ENCODE measurements around the gene PRRT1.
A peak's percentile ranks its signal among the peaks of the same experiment; 100 is the strongest.

Gene PRRT1

GRCh38 chr6:32120573-32121059 is 31.1 kb downstream of the PRRT1 start:
- WGBS, result 95% methylated on average over 12 of the region's 12 CpGs
- H2AK5ac ChIP-seq (ENCODE audit: low read length, severe bottlenecking), result no peak overlapping the region
- H4K91ac ChIP-seq (ENCODE audit: low read length), result no peak overlapping the region
- H3K9me3 ChIP-seq (ENCODE audit: control insufficient read depth, low read length), result no peaks in the 10 kb centered on the region
- no peak overlapping the region for H2BK12ac ChIP-seq (ENCODE audit: low read length in 2 of 2)
- no peaks in the 10 kb centered on the region for H3K27me3 ChIP-seq (ENCODE audit: control insufficient read depth in 1 of 2, insufficient read depth in 1 of 2, low read length in 2 of 2)
- DNase-seq, result no peak
- peaks cover 69 to 88% of the 10 kb centered on the region in 2 experiments for H3K36me3 ChIP-seq (ENCODE audit: control insufficient read depth in 1 of 2, insufficient read depth in 2 of 2, low read depth in 1 of 2, low read length in 2 of 2)
- H3K4me1 ChIP-seq (ENCODE audit: control insufficient read depth, insufficient read depth, low read depth, low read length), result no peaks in the 10 kb centered on the region
- no peak overlapping the region for H2BK5ac ChIP-seq (ENCODE audit: low read depth, low read length, poor library complexity, severe bottlenecking)
- peaks cover 20% of the 10 kb centered on the region for H3K79me1 ChIP-seq (replicated peaks; ENCODE audit: low read length, poor library complexity, severe bottlenecking)
- no peak overlapping the region for H3K14ac ChIP-seq (ENCODE audit: low read length in 2 of 2)
- H2BK15ac ChIP-seq (ENCODE audit: low read depth, poor library complexity, severe bottlenecking), result no peak overlapping the region
- H3K18ac ChIP-seq (ENCODE audit: low read depth in 1 of 2, low read length in 2 of 2), result no peak overlapping the region
- no peak overlapping the region for H3K27ac ChIP-seq (ENCODE audit: low read length, poor library complexity, severe bottlenecking)
- H2AFZ ChIP-seq (ENCODE audit: low read depth, low read length), result no peak overlapping the region
- H3K4ac ChIP-seq (ENCODE audit: low read depth in 1 of 2, low read length in 2 of 2), result no peak overlapping the region
- H4K8ac ChIP-seq (ENCODE audit: low read length), result no peak overlapping the region
- H3K9ac ChIP-seq (ENCODE audit: low read length), result no peak overlapping the region
- H3K4me2 ChIP-seq (ENCODE audit: low read length, poor library complexity, severe bottlenecking), result no peak overlapping the region
- H3K4me3 ChIP-seq (ENCODE audit: insufficient read depth in 1 of 2, low read depth in 1 of 2, low read length in 2 of 2), result no peak overlapping the region
- H2BK120ac ChIP-seq (ENCODE audit: low read depth, low read length), result peak overlapping the region; percentile 2
- no peak overlapping the region for H3K23ac ChIP-seq (ENCODE audit: low read length in 2 of 2)

GRCh38 chr6:32118782-32119628 is 32.7 kb downstream of the PRRT1 start:
- Histone ChIP-seq H2AK5ac (ENCODE audit: low read length, severe bottlenecking) (no peak overlapping the region), H3K36me3 (ENCODE audit: control insufficient read depth in 1 of 2, insufficient read depth in 2 of 2, low read depth in 1 of 2, low read length in 2 of 2) (peaks cover 72 to 76% of the 10 kb centered on the region in 2 experiments), H3K4me1 (ENCODE audit: control insufficient read depth, insufficient read depth, low read depth, low read length) (peaks cover 6% of the 10 kb centered on the region), H3K27ac (ENCODE audit: low read length, poor library complexity, severe bottlenecking) (no peak overlapping the region), H3K79me1 (replicated peaks; ENCODE audit: low read length, poor library complexity, severe bottlenecking) (peaks cover 14% of the 10 kb centered on the region), H2BK15ac (ENCODE audit: low read depth, poor library complexity, severe bottlenecking) (peak overlapping the region; percentile 56), H2BK5ac (ENCODE audit: low read depth, low read length, poor library complexity, severe bottlenecking) (no peak overlapping the region), H3K9ac (ENCODE audit: low read length) (peak overlapping the region; percentile 68), H3K27me3 (ENCODE audit: control insufficient read depth in 1 of 2, insufficient read depth in 1 of 2, low read length in 2 of 2) (no peaks in the 10 kb centered on the region), H4K8ac (ENCODE audit: low read length) (peak overlapping the region; percentile 21), H3K4me2 (ENCODE audit: low read length, poor library complexity, severe bottlenecking) (no peak overlapping the region), H2AFZ (ENCODE audit: low read depth, low read length) (no peak overlapping the region), H4K91ac (ENCODE audit: low read length) (no peak overlapping the region), H3K4me3 (ENCODE audit: insufficient read depth in 1 of 2, low read depth in 1 of 2, low read length in 2 of 2) (peak overlapping the region in 1 of 2 experiments; percentile 30), H2BK12ac (ENCODE audit: low read length in 2 of 2) (peak overlapping the region in 1 of 2 experiments; percentile 66), H3K23ac (ENCODE audit: low read length in 2 of 2) (no peak overlapping the region), H3K18ac (ENCODE audit: low read depth in 1 of 2, low read length in 2 of 2) (no peak overlapping the region), H3K9me3 (ENCODE audit: control insufficient read depth, low read length) (no peaks in the 10 kb centered on the region), H2BK120ac (ENCODE audit: low read depth, low read length) (no peak overlapping the region), H3K4ac (ENCODE audit: low read depth in 1 of 2, low read length in 2 of 2) (peak overlapping the region in 1 of 2 experiments; percentile 17), H3K14ac (ENCODE audit: low read length in 2 of 2) (no peak overlapping the region)
- peak; percentile 88 for DNase-seq
- 27% methylated on average over 16 of the region's 17 CpGs for WGBS

- Histone ChIP-seq H3K27me3 (ENCODE audit: control insufficient read depth in 1 of 2, insufficient read depth in 1 of 2, low read length in 2 of 2) (no peaks in the 10 kb centered on the region), H3K18ac (ENCODE audit: low read depth in 1 of 2, low read length in 2 of 2) (no peak overlapping the region), H4K8ac (ENCODE audit: low read length) (no peak overlapping the region), H2BK12ac (ENCODE audit: low read length in 2 of 2) (peak overlapping the region in 1 of 2 experiments; percentile 80), H3K14ac (ENCODE audit: low read length in 2 of 2) (no peak overlapping the region), H3K4me2 (ENCODE audit: low read length, poor library complexity, severe bottlenecking) (no peak overlapping the region), H3K4me1 (ENCODE audit: control insufficient read depth, insufficient read depth, low read depth, low read length) (peaks cover 7% of the 10 kb centered on the region), H3K23ac (ENCODE audit: low read length in 2 of 2) (no peak overlapping the region), H2AFZ (ENCODE audit: low read depth, low read length) (no peak overlapping the region), H4K91ac (ENCODE audit: low read length) (no peak overlapping the region), H2BK120ac (ENCODE audit: low read depth, low read length) (no peak overlapping the region), H3K9ac (ENCODE audit: low read length) (peak overlapping the region; percentile 88), H3K9me3 (ENCODE audit: control insufficient read depth, low read length) (no peaks in the 10 kb centered on the region), H3K4me3 (ENCODE audit: insufficient read depth in 1 of 2, low read depth in 1 of 2, low read length in 2 of 2) (no peak overlapping the region), H2BK15ac (ENCODE audit: low read depth, poor library complexity, severe bottlenecking) (no peak overlapping the region), H3K36me3 (ENCODE audit: control insufficient read depth in 1 of 2, insufficient read depth in 2 of 2, low read depth in 1 of 2, low read length in 2 of 2) (peaks cover 62 to 68% of the 10 kb centered on the region in 2 experiments), H2BK5ac (ENCODE audit: low read depth, low read length, poor library complexity, severe bottlenecking) (no peak overlapping the region), H2AK5ac (ENCODE audit: low read length, severe bottlenecking) (no peak overlapping the region), H3K79me1 (replicated peaks; ENCODE audit: low read length, poor library complexity, severe bottlenecking) (peaks cover 7% of the 10 kb centered on the region), H3K27ac (ENCODE audit: low read length, poor library complexity, severe bottlenecking) (no peak overlapping the region), H3K4ac (ENCODE audit: low read depth in 1 of 2, low read length in 2 of 2) (no peak overlapping the region)
- WGBS, result 91% methylated on average over 9 of the region's 9 CpGs
- DNase-seq, result no peak
Measured at GRCh38 chr6:32117461-32117860, 34.3 kb downstream of the PRRT1 start.

- Histone ChIP-seq H2AFZ (ENCODE audit: low read depth, low read length) (no peak overlapping the region), H2BK120ac (ENCODE audit: low read depth, low read length) (peak overlapping the region; percentile 54)
Measured at GRCh38 chr6:32116674-32117073, 35.1 kb downstream of the PRRT1 start.

More at GRCh38 chr6:32116674-32117073, 35.1 kb downstream of the PRRT1 start:
- Histone ChIP-seq H3K4ac (ENCODE audit: low read depth in 1 of 2, low read length in 2 of 2) (no peak overlapping the region), H3K18ac (ENCODE audit: low read depth in 1 of 2, low read length in 2 of 2) (peak overlapping the region; percentile 31 to 46), H2BK5ac (ENCODE audit: low read depth, low read length, poor library complexity, severe bottlenecking) (no peak overlapping the region), H2BK15ac (ENCODE audit: low read depth, poor library complexity, severe bottlenecking) (no peak overlapping the region), H3K23ac (ENCODE audit: low read length in 2 of 2) (no peak overlapping the region), H3K27me3 (ENCODE audit: control insufficient read depth in 1 of 2, insufficient read depth in 1 of 2, low read length in 2 of 2) (no peaks in the 10 kb centered on the region), H3K4me1 (ENCODE audit: control insufficient read depth, insufficient read depth, low read depth, low read length) (peaks cover 7% of the 10 kb centered on the region), H3K9me3 (ENCODE audit: control insufficient read depth, low read length) (no peaks in the 10 kb centered on the region), H4K8ac (ENCODE audit: low read length) (no peak overlapping the region), H3K14ac (ENCODE audit: low read length in 2 of 2) (no peak overlapping the region), H2BK12ac (ENCODE audit: low read length in 2 of 2) (peak overlapping the region in 1 of 2 experiments; percentile 89), H2AK5ac (ENCODE audit: low read length, severe bottlenecking) (no peak overlapping the region), H3K9ac (ENCODE audit: low read length) (peak overlapping the region; percentile 88), H4K91ac (ENCODE audit: low read length) (peak overlapping the region; percentile 83), H3K4me3 (ENCODE audit: insufficient read depth in 1 of 2, low read depth in 1 of 2, low read length in 2 of 2) (peak overlapping the region in 1 of 2 experiments; percentile 23), H3K27ac (ENCODE audit: low read length, poor library complexity, severe bottlenecking) (no peak overlapping the region), H3K79me1 (replicated peaks; ENCODE audit: low read length, poor library complexity, severe bottlenecking) (peaks cover 3% of the 10 kb centered on the region), H3K36me3 (ENCODE audit: control insufficient read depth in 1 of 2, insufficient read depth in 2 of 2, low read depth in 1 of 2, low read length in 2 of 2) (peaks cover 55 to 62% of the 10 kb centered on the region in 2 experiments), H3K4me2 (ENCODE audit: low read length, poor library complexity, severe bottlenecking) (no peak overlapping the region)
- peak; percentile 64 for DNase-seq
- 90% methylated on average over 7 of the region's 7 CpGs for WGBS

All from mesenchymal stem cell (in vitro differentiated cells and primary cell).